LHCN-M2 (cell line): Measurements from ENCODE around the gene KCNIP4. TPM values are rescaled to one million over a fixed set of nuclear protein-coding genes. Genes with fewer than 3 reads are reported as not detected.
"Not testable (repeated sequence)": the region's sequence is repeated elsewhere in the genome, so short reads cannot be mapped to it uniquely, and the experiment has no call there.

Source experiments
- DNase-seq: peaks from one replicate; pipeline ENCODE4 v3.0.0-alpha.2; 2012; ENCODE audit warnings: low read depth
- total RNA-seq: library from RNA; depleted of rRNA; stranded (reverse); fragments of >200 nt; gene quantifications from 2 replicates; pipeline ENCODE4 v1.2.3, GENCODE V29; 2014

KCNIP4 gene
- total RNA-seq, 1 experiment from 2014 or later: not detected

- no peak for DNase-seq
Measured at GRCh38 chr4:21374641-21375368, 573.8 kb downstream of the KCNIP4 start.

DNA sequence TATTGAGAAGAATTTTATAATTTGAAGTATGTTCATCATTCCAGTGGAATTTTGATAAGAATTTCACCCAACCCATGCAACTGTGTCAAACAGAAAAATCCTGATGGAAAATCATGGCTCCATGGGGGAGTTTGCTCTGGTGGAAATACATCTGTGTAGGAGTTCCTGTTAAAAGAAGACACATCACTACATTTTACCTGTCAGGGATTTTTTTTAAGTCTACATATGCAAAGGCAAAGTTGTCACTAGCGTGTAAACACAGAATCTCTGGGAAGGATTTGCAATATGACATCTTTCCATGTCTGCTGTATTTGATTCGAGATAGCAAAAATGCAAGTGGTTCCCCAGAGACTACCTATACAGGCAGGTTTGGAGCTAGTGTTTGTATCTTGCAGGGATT lies 581.0 kb downstream of the KCNIP4 start:
- DNase-seq: no peak

DNA sequence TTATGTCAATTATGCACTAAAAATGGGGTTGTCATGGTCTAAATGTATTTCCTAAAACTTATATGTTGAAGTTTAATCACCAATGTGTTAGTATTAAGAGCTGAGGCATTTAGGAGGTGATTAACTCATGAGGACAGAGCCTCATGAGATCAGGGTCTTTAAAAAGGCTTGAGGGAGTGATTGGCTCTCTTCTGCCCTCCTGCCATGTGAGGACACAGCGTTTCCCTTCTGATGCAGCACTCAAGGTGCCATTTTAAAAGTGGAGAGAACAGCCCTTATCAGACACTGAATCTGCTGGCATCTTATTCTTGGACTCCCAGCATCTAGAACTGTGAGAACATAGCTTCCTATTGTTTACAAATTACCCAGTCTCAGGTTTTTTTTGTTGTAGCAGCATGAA lies 581.7 kb downstream of the KCNIP4 start:
- no peak for DNase-seq

GRCh38 chr4:21366312-21366711 lies 582.3 kb downstream of the KCNIP4 start:
- DNase-seq: no peak

- DNase-seq: no peak
Measured at GRCh38 chr4:21363701-21364100, 584.9 kb downstream of the KCNIP4 start.

DNA sequence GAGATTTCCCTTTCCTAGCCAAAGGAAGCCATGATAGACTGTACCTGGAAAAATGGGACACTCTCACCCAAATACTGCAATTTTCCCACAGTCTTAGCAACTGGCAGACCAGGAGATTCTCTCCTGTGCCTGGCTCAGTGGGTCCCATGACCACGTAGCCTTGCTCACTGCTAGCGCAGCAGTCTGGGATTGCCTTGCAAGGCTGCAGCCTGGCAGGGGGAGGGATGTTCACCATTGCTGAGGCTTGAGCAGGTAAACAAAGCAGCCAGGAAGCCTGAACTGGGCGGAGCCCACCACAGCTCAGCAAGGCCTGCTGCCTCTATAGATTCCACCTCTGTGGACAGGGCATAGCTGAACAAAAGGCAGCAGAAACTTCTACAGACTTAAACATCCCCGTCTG lies 596.2 kb downstream of the KCNIP4 start:
- not testable (repeated sequence) for DNase-seq

- DNase-seq: no peak
Measured at GRCh38 chr4:21347142-21347541, 601.4 kb downstream of the KCNIP4 start.

DNA sequence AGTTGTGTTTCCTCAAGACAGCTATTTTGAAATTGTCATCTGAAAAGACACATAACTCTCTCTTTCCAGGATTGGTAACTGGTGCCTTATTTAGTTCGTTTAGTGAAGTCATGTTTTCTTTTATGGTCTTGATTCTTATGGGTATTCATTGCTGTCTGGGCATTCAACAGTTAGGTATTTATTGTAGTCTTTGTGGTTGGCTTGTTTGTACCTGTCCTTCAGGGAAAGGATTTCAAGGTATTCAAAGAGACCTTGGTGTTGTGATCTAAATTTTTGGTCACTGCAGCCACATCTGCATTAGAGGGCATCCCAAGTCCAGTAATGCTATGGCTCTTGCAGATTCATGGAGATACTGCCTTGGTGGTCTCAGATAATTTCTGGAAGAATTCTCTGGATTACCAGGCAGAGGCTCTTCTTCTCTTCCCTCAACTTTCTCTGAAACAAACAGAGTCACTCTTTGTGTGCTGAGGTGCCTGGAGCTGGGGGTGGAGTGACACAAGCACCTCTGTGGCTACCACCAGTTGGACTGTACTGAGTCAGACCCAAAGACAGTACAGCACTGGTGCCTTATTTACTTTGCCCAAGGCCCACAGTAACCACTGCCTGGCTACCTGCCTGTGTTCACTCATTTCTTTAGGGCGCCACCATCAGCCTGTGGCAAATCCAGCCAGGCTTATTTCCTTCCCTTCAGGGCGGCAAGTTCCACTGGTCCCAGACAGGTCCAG lies 620.4 kb downstream of the KCNIP4 start:
- DNase-seq: no peak

GRCh38 chr4:21320034-21320433 lies 628.5 kb downstream of the KCNIP4 start:
- DNase-seq: no peak

DNA sequence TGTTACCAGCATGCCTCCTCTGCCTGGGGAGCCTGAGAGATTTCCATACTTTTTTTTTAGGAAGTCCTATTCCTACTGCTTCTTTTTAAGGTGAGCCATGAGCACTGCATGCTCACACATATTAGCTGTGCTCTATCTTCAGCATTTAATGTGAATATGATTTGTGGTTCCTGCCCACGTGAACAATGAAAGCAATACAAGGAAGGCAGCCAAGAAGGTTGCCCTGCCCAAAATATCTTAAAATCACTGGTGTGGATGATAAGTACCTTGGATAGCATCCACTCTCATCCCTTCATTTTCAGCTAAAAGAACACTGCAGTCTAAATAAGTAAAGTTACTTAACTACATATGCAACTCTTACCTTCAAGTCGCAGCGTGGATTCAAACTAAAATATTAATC lies 640.9 kb downstream of the KCNIP4 start:
- DNase-seq: no peak

GRCh38 chr4:21304540-21304887 lies 644.1 kb downstream of the KCNIP4 start:
- DNase-seq: no peak

- no peak for DNase-seq
Measured at GRCh38 chr4:21290562-21290961, 658.0 kb downstream of the KCNIP4 start.

DNA sequence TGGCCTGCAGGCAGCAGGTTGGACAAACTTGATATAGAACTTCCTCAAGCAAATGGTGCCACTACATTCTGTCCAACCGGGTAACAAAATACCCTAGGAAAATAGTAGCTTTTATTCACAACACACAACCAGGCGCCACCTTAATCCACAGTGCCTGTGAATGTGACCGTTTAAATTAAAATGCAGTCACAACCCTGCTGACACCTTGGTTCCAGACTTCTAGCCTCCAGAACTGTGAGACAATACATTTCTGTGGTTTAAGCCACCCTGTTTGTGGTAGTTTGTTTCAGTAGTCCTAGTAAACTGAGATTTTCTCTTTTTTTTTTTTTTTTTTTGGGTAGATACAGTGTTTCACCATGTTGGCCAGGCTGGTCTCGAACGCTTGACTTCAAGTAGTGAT lies 672.5 kb downstream of the KCNIP4 start:
- no peak for DNase-seq

GRCh38 chr4:21271439-21272052 lies 677.0 kb downstream of the KCNIP4 start:
- no peak for DNase-seq

DNA sequence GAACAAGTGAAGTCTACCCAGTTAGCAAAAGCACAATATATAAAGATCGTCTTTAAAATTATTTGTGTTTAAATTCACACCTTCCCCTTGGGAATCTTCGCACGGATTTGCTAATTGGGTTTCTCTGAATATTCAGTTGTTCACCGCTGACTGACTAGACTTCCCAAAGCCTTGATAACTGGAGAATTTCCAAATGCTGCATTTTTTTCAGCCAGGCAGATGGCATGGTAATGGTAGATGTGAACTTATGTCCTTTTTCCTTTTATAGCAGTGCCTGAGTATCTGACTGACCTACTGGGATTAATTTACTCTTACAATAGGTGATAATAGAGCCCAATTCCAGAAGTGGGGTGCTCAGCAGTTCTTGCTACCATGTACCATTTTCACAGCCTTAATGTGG lies 700.2 kb downstream of the KCNIP4 start:
- DNase-seq: no peak

DNA sequence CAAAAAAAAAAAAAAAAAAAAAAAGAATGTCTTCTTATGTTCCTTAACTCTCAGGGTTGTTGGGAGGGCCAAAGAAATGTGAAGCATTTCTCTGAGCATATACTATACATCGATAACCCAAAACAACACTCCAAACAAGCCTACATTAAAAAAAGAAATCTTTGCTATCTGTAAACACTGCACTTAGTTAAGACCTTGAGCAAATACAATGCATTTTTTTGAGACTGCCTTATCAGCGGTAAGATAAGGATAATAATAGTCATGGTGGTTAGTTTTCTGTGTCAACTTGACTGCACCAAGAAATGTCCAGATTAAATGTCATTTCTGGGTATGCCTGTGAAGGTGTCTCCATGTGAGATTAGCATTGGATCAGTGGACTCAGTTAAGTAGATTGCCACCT lies 706.4 kb downstream of the KCNIP4 start:
- DNase-seq: no peak

GRCh38 chr4:21226637-21227538 lies 721.7 kb downstream of the KCNIP4 start:
- no peak for DNase-seq

GRCh38 chr4:21211846-21212245 lies 736.7 kb downstream of the KCNIP4 start:
- no peak for DNase-seq

DNA sequence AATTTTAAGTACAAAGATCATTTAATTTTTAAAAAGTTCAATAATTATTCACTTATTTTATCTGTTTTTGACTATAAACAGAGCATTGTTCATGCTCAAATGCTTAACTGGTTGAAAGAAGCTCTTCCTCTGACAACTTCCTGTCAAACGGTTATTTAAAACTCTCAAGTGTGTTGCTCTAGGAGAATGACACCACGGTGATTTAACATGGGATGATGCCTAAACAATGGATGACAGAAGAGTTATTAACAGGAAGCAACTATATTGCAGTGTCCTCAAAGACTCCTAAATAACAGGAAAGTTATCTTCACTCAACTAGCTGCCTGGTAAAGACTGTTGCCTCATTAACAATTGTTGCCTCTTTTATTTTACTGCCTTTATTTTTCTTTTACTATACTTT lies 738.7 kb downstream of the KCNIP4 start:
- no peak for DNase-seq

- no peak for DNase-seq
Measured at GRCh38 chr4:21205821-21206531, 742.6 kb downstream of the KCNIP4 start.

GRCh38 chr4:21203416-21203815 lies 745.2 kb downstream of the KCNIP4 start:
- no peak for DNase-seq
